Gastrocnemius medialis (tissue), 4 donors: ENCODE measurements around the gene GRIA4.
"Not testable (repeated sequence)": the region's sequence is repeated elsewhere in the genome, so short reads cannot be mapped to it uniquely, and the experiment has no call there.

Source experiments
- CTCF ChIP-seq, 5 experiments: fragments of 450-650 bp in 3 of 5; fragments of 200-600 bp in 2 of 5; sonication (generic) in 2 of 5; IDR thresholded peaks in 4 of 5; conservative IDR thresholded peaks in 1 of 5; 1 replicate in 4 of 5; 2 replicates in 1 of 5; pipeline ENCODE4 v1.5.1; 2016 to 2019; ENCODE audit warnings: antibody characterized with exemption in 5 of 5, mild to moderate bottlenecking in 3 of 5, moderate library complexity in 3 of 5
- POLR2A ChIP-seq, 2 donors: fragments of 450-650 bp; IDR thresholded peaks; one replicate each; pipeline ENCODE4 v1.6.1; 2017; ENCODE audit warnings: antibody characterized with exemption in 2 of 2, mild to moderate bottlenecking in 2 of 2, moderate library complexity in 2 of 2

GRCh38 chr11:105878927-105879326 lies 269.1 kb downstream of the GRIA4 start:
- not testable (repeated sequence) for TF ChIP-seq CTCF (IDR thresholded peaks at IDR 0.05 in 4 of 5, conservative IDR thresholded peaks at IDR 0.05 in 1 of 5); POLR2A (IDR thresholded peaks at IDR 0.05)
